Mesothelial cell of epicardium (in vitro differentiated cells): ENCODE measurements around the gene POTEE. TPM values are rescaled to one million over a fixed set of nuclear protein-coding genes. Genes with fewer than 3 reads are reported as not detected.
"Not testable (repeated sequence)": the region's sequence is repeated elsewhere in the genome, so short reads cannot be mapped to it uniquely, and the experiment has no call there.

ENCODE experiments used
- DNase-seq, 2 experiments: peaks; one replicate each; pipeline ENCODE4 v3.0.0; 2021; ENCODE audit warnings: low spot score in 2 of 2; ENCODE audit not compliant: unreplicated experiment in 2 of 2
- H3K27ac Mint-ChIP-seq: 2 replicates; pipeline ENCODE4 v1.8.0; 2021; ENCODE audit warnings: mixed read lengths
- H3K27me3 Mint-ChIP-seq: 2 replicates; pipeline ENCODE4 v1.8.0; 2021; ENCODE audit warnings: low read depth, mixed read lengths
- H3K36me3 Mint-ChIP-seq: 2 replicates; pipeline ENCODE4 v1.8.0; 2021; ENCODE audit warnings: mixed read lengths
- H3K4me1 Mint-ChIP-seq: 2 replicates; pipeline ENCODE4 v1.8.0; 2021; ENCODE audit warnings: mixed read lengths
- H3K4me3 Mint-ChIP-seq: 2 replicates; pipeline ENCODE4 v1.8.0; 2021; ENCODE audit warnings: mild to moderate bottlenecking, moderate library complexity, mixed read lengths
- H3K9me3 Mint-ChIP-seq: 2 replicates; pipeline ENCODE4 v1.8.0; 2021; ENCODE audit warnings: mixed read lengths
- total RNA-seq: library from RNA; stranded (reverse); gene quantifications from 3 replicates; pipeline ENCODE4 v1.2.1, GENCODE V29; 2021

POTEE gene
- total RNA-seq, 1 donor from 2014 or later = 5.0 TPM

DNA sequence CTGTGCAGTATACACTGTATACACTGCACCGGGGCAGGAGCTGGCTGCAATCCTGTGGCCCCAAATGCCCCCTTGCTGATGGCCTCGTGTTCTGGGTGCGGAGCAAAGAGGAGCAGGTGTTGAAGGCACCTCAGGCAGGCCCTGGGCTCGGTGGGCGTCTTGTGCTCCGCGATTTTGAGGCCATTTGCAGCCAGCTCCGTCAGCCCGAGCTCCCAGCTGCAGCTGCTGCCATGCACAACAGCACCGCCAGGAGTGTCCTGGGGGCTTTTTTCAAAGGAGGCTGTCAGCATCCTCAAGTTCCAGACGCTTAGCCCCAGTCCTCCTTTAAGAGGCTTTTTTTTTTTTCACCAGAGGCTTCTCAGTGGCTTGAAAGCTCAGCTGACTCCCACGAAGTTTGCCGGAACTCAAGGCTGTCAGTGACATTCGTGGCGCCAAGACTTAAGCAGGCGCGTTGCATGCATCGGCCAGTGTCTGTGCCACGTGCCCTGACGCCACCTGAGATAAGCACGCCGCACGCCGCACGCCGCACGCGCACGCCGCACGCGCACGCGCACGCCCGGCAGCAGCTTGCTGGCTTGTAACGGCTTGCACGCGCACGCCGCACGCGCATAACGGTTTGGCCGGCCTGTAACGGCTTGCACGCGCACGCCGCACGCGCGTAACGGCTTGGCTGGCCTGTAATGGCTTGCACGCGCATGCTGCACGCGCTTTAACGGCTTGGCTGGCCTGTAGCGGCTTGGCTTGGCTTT lies 8.1 kb downstream of the POTEE start:
- not testable (repeated sequence) for H3K27me3 Mint-ChIP-seq, H3K27ac Mint-ChIP-seq

DNA sequence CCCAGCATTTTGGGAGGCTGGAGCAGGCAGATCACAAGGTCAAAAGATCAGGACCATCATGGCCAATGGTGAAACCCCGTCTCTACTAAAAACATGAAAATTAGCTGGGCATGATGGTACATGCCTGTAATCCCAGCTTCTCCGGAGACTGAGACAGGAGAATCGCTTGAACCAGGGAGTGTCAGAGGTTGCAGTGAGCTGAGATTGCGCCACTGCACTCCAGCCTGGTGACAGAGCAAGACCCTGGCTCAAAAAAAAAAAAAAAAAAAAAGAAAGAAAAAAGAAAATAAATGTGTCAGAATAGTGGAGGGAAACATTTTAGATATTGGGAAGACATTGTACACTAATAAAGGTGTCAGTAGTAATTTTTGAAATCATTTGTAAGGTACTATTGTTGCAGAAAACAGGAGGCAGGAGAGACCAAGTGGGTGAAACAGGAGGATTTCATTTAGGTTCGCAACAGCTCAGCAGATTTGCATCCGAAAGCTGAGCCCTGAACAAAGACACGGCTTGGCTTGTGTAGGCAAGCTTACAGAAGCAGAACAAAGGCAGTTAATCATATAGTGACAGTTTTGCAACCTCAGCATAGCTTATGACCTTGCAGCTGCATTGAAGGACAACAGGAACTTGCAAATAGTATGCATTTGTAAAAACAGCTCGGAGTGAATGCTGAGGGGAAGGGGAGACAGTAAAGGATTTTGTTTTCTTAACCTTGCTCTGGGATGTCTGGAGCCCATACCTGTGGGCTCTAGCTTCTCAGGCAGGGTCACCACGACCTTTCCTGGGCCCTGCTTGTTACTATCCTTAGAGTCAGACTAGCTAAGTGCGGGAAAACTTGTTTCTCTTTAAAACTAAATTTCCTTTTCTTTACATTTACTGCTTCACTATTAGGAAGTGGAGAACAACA lies 26.5 kb downstream of the POTEE start:
- not testable (repeated sequence) for H3K4me1 Mint-ChIP-seq, H3K27ac Mint-ChIP-seq, H3K27me3 Mint-ChIP-seq, H3K4me3 Mint-ChIP-seq, H3K9me3 Mint-ChIP-seq, DNase-seq, H3K36me3 Mint-ChIP-seq

More for the DNA sequence above, 8.1 kb downstream of the POTEE start:
- not testable (repeated sequence) for H3K4me3 Mint-ChIP-seq, H3K36me3 Mint-ChIP-seq, DNase-seq, H3K9me3 Mint-ChIP-seq, H3K4me1 Mint-ChIP-seq

Other genes starting within 250 kb of the POTEE start
- 114 to 119 TPM (median 116 TPM) in 3 replicates for gene FAM168B, start 116.1 kb upstream of the POTEE start, total RNA-seq
- gene PLEKHB2, start 104.2 kb upstream of the POTEE start, total RNA-seq = 30.9 to 34.6 TPM (median 33.0 TPM) in 3 replicates
- gene RAB6D, start 154.6 kb downstream of the POTEE start, total RNA-seq = not detected in 3 replicates